ENCODE data around the gene MEI1. TPM values are rescaled to one million over a fixed set of nuclear protein-coding genes. Genes with fewer than 3 reads are reported as not detected.

The MEI1 gene
- total RNA-seq, 2 donors from 2014 or later = not detected

- H3K4me1 ChIP-seq = peaks cover 62% of the 10 kb centered on the region
- no peak overlapping the region for H3K4me3 ChIP-seq
- WGBS, 2 donors = 7 to 30% methylated on average over 3 of the region's 3 CpGs
- H3K27ac ChIP-seq = peak overlapping the region in 3 of 4 donors; percentile 16 to 61 (median 48)
- no peaks in the 10 kb centered on the region for H3K36me3 ChIP-seq (replicated peaks in 1 of 2; ENCODE audit: insufficient read depth in 1 of 2, low read depth in 2 of 2)
- intact Hi-C loops (cut with DNase I) = no loop called here
- H3K27me3 ChIP-seq = no peaks in the 10 kb centered on the region
- TF ChIP-seq POLR2A (IDR thresholded peaks at IDR 0.05) = no peak
- TF ChIP-seq, protein P1, sequence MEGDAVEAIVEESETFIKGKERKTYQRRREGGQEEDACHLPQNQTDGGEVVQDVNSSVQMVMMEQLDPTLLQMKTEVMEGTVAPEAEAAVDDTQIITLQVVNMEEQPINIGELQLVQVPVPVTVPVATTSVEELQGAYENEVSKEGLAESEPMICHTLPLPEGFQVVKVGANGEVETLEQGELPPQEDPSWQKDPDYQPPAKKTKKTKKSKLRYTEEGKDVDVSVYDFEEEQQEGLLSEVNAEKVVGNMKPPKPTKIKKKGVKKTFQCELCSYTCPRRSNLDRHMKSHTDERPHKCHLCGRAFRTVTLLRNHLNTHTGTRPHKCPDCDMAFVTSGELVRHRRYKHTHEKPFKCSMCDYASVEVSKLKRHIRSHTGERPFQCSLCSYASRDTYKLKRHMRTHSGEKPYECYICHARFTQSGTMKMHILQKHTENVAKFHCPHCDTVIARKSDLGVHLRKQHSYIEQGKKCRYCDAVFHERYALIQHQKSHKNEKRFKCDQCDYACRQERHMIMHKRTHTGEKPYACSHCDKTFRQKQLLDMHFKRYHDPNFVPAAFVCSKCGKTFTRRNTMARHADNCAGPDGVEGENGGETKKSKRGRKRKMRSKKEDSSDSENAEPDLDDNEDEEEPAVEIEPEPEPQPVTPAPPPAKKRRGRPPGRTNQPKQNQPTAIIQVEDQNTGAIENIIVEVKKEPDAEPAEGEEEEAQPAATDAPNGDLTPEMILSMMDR (IDR thresholded peaks at IDR 0.05) = no peak
- peak; percentile 44 to 74 (median 66) for DNase-seq
- ATAC-seq = peak; percentile 47
- no peaks in the 10 kb centered on the region for H3K9me3 ChIP-seq
Observed at GRCh38 chr22:41844513-41844912, 145.2 kb downstream of the MEI1 start.

GRCh38 chr22:41845380-41846267 is 146.3 kb downstream of the MEI1 start:
- Histone ChIP-seq H3K4me1 (peaks cover 62% of the 10 kb centered on the region), H3K4me3 (no peak overlapping the region), H3K27me3 (no peaks in the 10 kb centered on the region), H3K36me3 (replicated peaks in 1 of 2; ENCODE audit: insufficient read depth in 1 of 2, low read depth in 2 of 2) (no peaks in the 10 kb centered on the region), H3K9me3 (no peaks in the 10 kb centered on the region), H3K27ac (peak overlapping the region in 3 of 4 donors; percentile 16 to 48 (median 37))
- TF ChIP-seq POLR2A (IDR thresholded peaks at IDR 0.05) = no peak
- TF ChIP-seq, protein P1 (IDR thresholded peaks at IDR 0.05) = no peak
- WGBS, 2 donors = 28% methylated on average over 4 of the region's 4 CpGs
- no peak for DNase-seq
- intact Hi-C loops (cut with DNase I) = no loop called here
- ATAC-seq = no peak

DNA sequence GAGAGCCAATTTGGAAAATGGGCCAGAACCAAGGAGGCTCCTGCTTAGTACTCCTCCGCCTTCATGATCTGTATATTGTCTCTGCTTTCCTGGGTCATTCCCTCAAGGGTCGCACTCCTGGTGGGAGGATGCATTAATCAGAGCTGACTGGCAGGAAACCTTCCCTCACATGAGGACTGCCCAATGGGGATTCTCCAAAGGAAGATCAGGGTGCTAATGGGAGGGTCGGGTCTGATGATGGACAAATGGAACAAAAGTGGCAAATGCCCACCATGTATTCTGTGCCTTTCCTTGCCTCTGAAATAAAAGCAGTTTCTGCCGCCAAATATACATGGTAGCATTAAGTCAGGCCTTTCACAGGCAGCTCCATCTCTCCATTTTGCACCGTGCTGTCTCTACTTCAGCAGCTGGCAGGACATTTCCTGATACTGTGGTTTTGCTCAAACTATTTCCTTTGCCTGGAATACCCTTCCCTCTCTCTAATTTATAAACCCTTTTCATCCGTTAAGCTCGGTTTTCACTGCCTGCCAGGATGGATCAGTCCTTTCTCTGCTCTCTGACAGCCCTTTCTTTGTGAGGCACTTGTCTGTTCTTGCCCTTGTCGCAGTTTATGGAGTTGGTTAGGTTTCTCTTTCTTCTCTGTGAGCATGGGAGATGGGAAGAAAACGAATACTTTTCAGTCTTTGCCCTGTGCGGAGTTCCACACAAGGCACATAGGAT is 147.1 kb downstream of the MEI1 start:
- peak overlapping the region in 1 of 4 donors; percentile 48 for H3K27ac ChIP-seq
- no peak for ATAC-seq
- TF ChIP-seq, protein P1 (IDR thresholded peaks at IDR 0.05) = no peak
- TF ChIP-seq POLR2A (IDR thresholded peaks at IDR 0.05) = no peak
- peaks cover 54% of the 10 kb centered on the region for H3K4me1 ChIP-seq
- H3K9me3 ChIP-seq = no peaks in the 10 kb centered on the region
- 73 to 83% methylated on average over 10 of the region's 10 CpGs for WGBS, 2 donors
- no peaks in the 10 kb centered on the region for H3K36me3 ChIP-seq (replicated peaks in 1 of 2; ENCODE audit: insufficient read depth in 1 of 2, low read depth in 2 of 2)
- no peaks in the 10 kb centered on the region for H3K27me3 ChIP-seq
- no peak overlapping the region for H3K4me3 ChIP-seq
- no peak for DNase-seq
- intact Hi-C loops (cut with DNase I) = no loop called here

- H3K36me3 ChIP-seq (replicated peaks in 1 of 2; ENCODE audit: insufficient read depth in 1 of 2, low read depth in 2 of 2) = no peaks in the 10 kb centered on the region
- H3K4me1 ChIP-seq = peaks cover 48% of the 10 kb centered on the region
- H3K4me3 ChIP-seq = no peak overlapping the region
- DNase-seq (no peak), ATAC-seq (no peak)
- H3K27me3 ChIP-seq = no peaks in the 10 kb centered on the region
- intact Hi-C loops (cut with DNase I) = no loop called here
- TF ChIP-seq, protein P1 (IDR thresholded peaks at IDR 0.05) = no peak
- no peak for TF ChIP-seq POLR2A (IDR thresholded peaks at IDR 0.05)
- no peaks in the 10 kb centered on the region for H3K9me3 ChIP-seq
- no peak overlapping the region for H3K27ac ChIP-seq
- WGBS, 2 donors = 63 to 71% methylated on average over 2 of the region's 2 CpGs
Observed at GRCh38 chr22:41847300-41847699, 148.0 kb downstream of the MEI1 start.
